EL (cell line): ENCODE measurements around the gene COBLL1.
A peak's percentile ranks its signal among the peaks of the same experiment; 100 is the strongest.
"Not testable (repeated sequence)": the region's sequence is repeated elsewhere in the genome, so short reads cannot be mapped to it uniquely, and the experiment has no call there.

Source experiments
- DNase-seq: peaks from one replicate; pipeline ENCODE4 v3.0.0-alpha.2; 2016

Gene COBLL1, protein sequence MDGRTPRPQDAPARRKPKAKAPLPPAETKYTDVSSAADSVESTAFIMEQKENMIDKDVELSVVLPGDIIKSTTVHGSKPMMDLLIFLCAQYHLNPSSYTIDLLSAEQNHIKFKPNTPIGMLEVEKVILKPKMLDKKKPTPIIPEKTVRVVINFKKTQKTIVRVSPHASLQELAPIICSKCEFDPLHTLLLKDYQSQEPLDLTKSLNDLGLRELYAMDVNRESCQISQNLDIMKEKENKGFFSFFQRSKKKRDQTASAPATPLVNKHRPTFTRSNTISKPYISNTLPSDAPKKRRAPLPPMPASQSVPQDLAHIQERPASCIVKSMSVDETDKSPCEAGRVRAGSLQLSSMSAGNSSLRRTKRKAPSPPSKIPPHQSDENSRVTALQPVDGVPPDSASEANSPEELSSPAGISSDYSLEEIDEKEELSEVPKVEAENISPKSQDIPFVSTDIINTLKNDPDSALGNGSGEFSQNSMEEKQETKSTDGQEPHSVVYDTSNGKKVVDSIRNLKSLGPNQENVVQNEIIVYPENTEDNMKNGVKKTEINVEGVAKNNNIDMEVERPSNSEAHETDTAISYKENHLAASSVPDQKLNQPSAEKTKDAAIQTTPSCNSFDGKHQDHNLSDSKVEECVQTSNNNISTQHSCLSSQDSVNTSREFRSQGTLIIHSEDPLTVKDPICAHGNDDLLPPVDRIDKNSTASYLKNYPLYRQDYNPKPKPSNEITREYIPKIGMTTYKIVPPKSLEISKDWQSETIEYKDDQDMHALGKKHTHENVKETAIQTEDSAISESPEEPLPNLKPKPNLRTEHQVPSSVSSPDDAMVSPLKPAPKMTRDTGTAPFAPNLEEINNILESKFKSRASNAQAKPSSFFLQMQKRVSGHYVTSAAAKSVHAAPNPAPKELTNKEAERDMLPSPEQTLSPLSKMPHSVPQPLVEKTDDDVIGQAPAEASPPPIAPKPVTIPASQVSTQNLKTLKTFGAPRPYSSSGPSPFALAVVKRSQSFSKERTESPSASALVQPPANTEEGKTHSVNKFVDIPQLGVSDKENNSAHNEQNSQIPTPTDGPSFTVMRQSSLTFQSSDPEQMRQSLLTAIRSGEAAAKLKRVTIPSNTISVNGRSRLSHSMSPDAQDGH

GRCh38 chr2:164841719-164842623 is at the start of gene COBLL1:
TSS of gene COBLL1 (minus strand) at chr2:164841823. CDS start at chr2:164841196, 627 bp downstream.
- peak; percentile 72 for DNase-seq

DNA sequence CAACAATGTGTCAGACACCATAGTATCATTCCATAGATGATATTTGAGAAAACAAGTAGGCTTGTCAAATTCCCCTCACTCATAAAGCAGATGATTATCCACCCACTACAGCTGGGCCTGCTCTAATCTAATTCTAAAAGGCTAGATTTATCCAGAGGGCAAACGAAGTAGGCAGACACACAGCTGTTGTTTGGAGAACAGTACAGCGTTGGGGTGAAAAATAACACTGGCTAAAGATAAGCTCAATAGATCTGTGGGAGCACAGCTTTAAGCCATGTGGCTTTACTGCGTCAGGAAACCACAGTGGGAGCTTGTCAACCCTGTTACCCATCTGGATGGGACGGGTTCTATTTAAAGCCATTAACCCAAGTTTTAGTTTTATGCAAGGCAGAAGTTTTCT is 48.9 kb upstream of the COBLL1 start:
- DNase-seq = no peak

- DNase-seq = no peak
Observed at GRCh38 chr2:164888592-164888991, 47.0 kb upstream of the COBLL1 start.

GRCh38 chr2:164887434-164888144 is 46.0 kb upstream of the COBLL1 start:
- DNase-seq = no peak

DNA sequence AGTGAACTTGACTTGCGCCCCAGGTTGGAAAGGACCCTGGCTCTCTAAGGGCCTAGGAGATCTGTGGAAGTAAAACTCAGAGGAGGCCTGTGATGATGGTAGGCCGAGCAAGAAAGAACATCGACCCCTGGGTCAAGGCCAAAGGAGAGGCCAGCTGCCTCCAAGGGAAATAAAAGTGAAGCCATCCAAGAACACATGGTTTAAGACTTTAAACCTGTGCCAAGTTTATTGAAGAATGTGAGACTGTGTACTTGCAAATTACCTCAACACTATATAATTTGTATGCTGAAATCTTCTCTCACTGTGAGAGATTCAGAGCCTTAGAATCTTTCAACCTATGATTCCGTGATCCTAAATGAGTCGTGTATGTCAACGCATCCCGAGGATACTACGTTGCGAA is 40.7 kb upstream of the COBLL1 start:
- DNase-seq = no peak

DNA sequence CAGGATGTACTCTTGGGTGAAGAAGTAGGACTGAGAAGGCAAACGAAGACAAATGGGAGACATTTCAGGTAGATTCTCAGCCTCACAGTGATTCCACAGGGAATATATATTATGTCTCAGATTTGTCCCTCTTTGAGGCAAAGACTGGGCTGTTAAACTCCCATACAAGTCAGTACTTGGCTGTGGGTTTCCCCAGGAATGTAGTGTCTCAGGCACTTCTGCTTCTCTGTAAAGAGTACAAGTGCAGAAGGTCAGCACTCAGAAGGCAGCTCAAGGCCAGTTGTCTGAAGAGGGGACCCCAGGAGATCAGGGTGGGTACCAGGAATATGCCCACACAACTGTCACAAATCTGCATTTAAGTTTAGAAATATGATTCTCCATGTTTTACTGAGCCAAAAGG is 39.9 kb upstream of the COBLL1 start:
- no peak for DNase-seq

DNA sequence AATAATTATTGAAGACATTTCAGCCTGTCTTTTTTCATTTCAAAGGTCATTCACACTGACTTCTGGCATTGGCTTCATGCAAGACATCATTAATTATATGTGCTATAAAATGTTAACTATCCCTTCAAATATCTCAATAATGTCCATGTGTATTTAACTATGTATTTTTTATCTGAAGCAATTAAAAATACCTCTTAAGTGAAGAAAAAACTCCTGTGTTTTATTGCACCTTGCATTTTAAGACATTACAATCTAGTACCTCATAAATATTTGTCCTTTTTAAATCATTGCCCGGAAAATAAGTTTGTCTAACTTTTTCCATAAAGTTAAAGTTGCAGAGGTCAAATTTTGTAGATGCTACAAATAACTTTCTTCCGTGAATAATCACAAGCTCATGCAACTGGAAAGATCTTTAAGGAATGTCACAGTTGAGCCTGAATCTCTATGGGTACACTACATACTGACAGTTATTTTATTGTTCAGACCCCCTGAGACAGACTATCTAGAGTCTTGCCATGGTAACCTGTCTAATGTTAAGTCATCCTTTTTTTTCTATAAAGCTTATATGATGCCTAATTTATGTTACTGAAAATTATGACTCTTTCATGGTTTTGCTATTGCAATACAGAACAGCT is 38.4 kb upstream of the COBLL1 start:
- peak; percentile 15 for DNase-seq

DNA sequence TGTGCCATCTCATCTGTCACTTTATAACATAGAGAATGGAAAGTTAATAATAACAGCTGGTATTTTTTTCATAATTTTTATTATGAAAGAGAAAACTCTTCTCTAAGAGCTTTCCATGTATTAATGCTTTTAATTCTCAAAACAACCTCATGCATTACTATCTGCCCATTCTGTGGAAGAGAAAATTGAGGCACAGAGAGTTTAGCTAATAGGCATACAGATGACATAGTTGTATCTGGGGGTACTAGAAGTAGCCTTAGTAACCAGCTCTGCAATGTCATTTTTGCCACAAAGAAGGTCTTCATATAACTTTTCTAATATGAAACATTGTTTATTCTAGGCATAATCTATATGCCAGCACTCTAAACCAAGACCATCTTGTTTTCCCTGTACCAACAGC is 36.3 kb upstream of the COBLL1 start:
- DNase-seq = no peak

GRCh38 chr2:164877169-164877568 is 35.5 kb upstream of the COBLL1 start:
- no peak for DNase-seq

DNA sequence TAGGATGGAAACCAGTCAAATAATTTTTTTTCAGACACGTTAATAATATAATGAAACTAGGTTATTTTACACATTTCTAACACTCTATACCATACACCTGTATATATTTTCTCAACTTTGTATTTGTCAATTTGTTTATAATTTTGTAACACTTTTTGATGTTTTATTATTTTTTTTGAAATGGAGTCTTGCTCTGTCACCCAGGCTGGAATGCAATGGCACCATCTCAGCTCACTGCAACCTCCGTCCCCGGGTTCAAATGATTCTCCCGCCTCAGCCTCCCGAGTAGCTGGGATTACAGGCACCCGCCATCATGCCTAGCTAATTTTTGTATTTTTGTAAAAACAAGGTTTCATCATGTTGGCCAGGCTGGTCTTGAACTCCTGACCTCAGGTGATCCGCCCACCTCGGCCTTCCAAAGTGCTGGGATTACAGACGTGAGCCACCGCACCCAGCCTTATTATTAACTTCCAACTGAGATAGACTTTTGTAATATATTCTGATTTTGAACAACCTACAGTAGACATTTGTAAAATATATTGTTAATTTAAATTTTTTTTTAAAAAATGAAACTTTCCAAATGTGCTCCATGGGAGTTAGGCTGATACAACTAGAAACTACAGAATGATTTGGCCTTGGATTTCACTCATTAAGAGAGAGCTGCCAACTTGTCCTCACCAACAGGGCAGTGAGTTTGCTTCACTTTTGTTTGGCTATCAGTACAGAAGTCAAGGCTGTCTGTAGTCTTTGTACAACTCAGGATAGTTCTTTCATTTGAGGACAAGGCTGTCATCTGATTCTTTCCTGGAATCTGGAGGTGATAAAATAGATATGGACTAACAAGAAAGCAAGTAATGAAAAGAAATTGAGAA is 33.9 kb upstream of the COBLL1 start:
- no peak for DNase-seq

- no peak for DNase-seq
Observed at GRCh38 chr2:164873210-164873908, 31.7 kb upstream of the COBLL1 start.

GRCh38 chr2:164871404-164871803 is 29.8 kb upstream of the COBLL1 start:
- no peak for DNase-seq

- no peak for DNase-seq
Observed at GRCh38 chr2:164869420-164869772, 27.8 kb upstream of the COBLL1 start.

DNA sequence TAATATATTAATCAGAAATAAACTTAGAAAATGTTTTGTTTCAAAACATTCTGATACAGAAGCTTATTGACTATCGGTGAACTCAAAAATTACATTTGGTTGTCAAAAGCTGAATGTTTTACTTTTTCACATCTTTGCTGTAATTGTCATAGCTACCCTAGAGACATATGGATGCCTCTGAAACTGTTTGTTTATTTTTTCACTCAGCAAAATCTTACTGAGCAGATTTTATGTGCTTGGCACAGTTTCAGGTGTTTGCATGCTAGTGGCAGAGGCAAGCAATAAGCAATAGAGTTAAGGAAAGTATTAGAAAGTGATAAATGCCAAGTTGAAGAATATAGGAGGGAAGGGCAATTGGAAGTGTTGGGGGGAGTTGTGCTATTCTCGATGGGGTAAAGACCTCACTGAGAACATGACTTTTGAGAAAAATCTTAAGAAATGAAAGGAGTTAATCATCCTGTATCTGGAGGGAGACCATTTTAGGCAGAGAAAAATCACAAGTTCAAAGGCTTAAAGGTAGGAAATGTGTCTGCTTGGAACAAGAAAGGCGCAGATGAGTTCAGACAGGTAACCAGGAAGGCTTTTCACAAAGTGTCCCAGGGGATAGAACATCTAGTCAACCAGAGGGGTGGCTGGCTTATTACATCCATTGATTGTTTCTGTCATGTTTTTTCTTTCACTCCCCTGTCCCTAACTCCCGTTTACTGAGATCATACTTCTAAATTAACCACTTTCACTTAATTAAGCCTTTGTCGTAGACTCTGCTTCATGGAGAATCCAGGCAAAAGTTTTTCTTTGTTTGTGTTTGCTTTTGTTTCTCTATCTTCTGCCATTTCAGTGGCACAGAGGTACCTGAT is 27.2 kb upstream of the COBLL1 start:
- DNase-seq = peak; percentile 44

GRCh38 chr2:164867779-164868397 is 26.3 kb upstream of the COBLL1 start:
- no peak for DNase-seq

- not testable (repeated sequence) for DNase-seq
Observed at GRCh38 chr2:164866381-164866780, 24.8 kb upstream of the COBLL1 start.

- no peak for DNase-seq
Observed at GRCh38 chr2:164860694-164861042, 19.0 kb upstream of the COBLL1 start.
